Right kidney (tissue), 1 donor: Measurements from ENCODE around the gene SLC45A3.
A peak's percentile ranks its signal among the peaks of the same experiment; 100 is the strongest.
"Not testable (repeated sequence)": the region's sequence is repeated elsewhere in the genome, so short reads cannot be mapped to it uniquely, and the experiment has no call there.

Experiments
- DNase-seq: peaks from one replicate; pipeline ENCODE4 v3.0.0-alpha.2; 2016

The SLC45A3 gene

GRCh38 chr1:205636138-205636530, 44.2 kb downstream of the SLC45A3 start:
- DNase-seq, result not testable (repeated sequence)

GRCh38 chr1:205633421-205633976, 46.8 kb downstream of the SLC45A3 start:
- no peak for DNase-seq

- DNase-seq, result no peak
Observed at GRCh38 chr1:205632669-205633169, 47.6 kb downstream of the SLC45A3 start.

GRCh38 chr1:205631768-205632668, 48.3 kb downstream of the SLC45A3 start, which contains the start of gene ELK4:
Gene ELK4, minus strand, starts transcription at chr1:205632011. Its CDS starts 8,129 bp downstream, at chr1:205623882.
- peak; percentile 96 for DNase-seq

- peak; percentile 90 for DNase-seq
Observed at GRCh38 chr1:205631010-205631767, 49.1 kb downstream of the SLC45A3 start.

- no peak for DNase-seq
Observed at GRCh38 chr1:205630651-205631009, 49.7 kb downstream of the SLC45A3 start.

- DNase-seq, result no peak
Observed at GRCh38 chr1:205630241-205630640, 50.1 kb downstream of the SLC45A3 start.

- DNase-seq, result no peak
Observed at GRCh38 chr1:205629751-205630150, 50.6 kb downstream of the SLC45A3 start.

GRCh38 chr1:205627956-205628355, 52.4 kb downstream of the SLC45A3 start:
- DNase-seq, result no peak

GRCh38 chr1:205626216-205626615, 54.1 kb downstream of the SLC45A3 start:
- no peak for DNase-seq

GRCh38 chr1:205623646-205624045, 56.7 kb downstream of the SLC45A3 start:
- DNase-seq, result no peak

GRCh38 chr1:205620269-205620668, 60.0 kb downstream of the SLC45A3 start:
- DNase-seq, result no peak

- no peak for DNase-seq
Observed at GRCh38 chr1:205619376-205619775, 60.9 kb downstream of the SLC45A3 start.

- no peak for DNase-seq
Observed at GRCh38 chr1:205616563-205617293, 63.6 kb downstream of the SLC45A3 start.

GRCh38 chr1:205615789-205616188, 64.5 kb downstream of the SLC45A3 start:
- DNase-seq, result no peak

- no peak for DNase-seq
Observed at GRCh38 chr1:205613854-205614412, 66.4 kb downstream of the SLC45A3 start.

- no peak for DNase-seq
Observed at GRCh38 chr1:205612556-205612955, 67.8 kb downstream of the SLC45A3 start.

- DNase-seq, result no peak
Observed at GRCh38 chr1:205612104-205612503, 68.2 kb downstream of the SLC45A3 start.

- DNase-seq, result no peak
Observed at GRCh38 chr1:205610901-205611466, 69.3 kb downstream of the SLC45A3 start.

- no peak for DNase-seq
Observed at GRCh38 chr1:205610036-205610435, 70.3 kb downstream of the SLC45A3 start.
